ENCODE results near the gene STK39. TPM values are rescaled to one million over a fixed set of nuclear protein-coding genes. Genes with fewer than 3 reads are reported as not detected.
A peak's percentile ranks its signal among the peaks of the same experiment; 100 is the strongest.

STK39 gene
- total and polyA plus RNA-seq, 2 of the 4 experiments (the other 2 are of a cell fraction), result 11.8 to 16.4 TPM

DNA sequence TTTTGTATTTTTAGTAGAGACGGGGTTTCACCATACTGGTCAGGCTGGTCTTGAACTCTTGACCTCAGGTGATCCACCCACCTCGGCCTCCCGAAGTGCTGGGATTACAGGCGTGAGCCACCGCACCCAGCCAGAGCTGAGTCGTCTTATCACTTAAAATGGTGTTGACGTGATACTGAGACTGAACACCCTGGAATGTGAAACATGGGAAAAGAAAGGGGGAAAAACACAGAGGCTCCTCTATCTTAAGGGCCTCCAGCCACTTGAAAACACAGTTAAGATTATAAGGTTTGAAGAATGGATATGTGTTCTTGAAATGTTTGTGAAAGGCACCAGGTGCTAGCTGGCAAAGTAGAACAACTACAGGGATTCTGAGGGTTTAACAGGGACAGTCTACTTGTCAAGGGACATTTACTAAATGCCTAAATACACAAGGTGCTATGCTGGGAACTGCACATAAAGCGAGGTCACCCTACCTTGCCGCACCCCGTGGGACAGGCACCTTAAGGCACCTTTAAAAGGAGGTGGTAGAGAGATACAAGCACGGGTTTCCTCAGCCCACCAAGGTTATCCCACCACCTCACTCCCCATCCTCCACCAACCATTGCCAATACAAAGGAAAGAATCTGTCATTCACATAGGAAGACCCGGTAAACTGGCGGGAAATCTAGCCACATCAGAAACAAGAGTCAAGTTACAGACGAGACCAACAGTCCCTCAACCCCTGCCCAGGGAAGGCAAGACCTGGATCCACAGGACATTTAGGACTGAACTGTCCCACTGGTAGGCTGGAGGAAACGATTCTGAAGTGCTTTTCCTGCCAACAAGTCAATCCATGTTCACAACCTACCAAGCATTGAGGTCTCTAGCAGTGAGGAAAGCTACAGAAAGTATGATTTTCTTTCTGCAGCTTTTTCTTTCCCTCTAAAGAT lies 43.4 kb downstream of the STK39 start:
- H3K27ac ChIP-seq (ENCODE audit: insufficient read depth, low read length), result no peak overlapping the region
- no peaks in the 10 kb centered on the region for H3K9me3 ChIP-seq (ENCODE audit: control insufficient read depth, insufficient read depth, low read length)
- ChIA-PET POLR2A (ENCODE audit: unreplicated experiment) (no interaction called here), CTCF (no interaction called here)
- no peak overlapping the region for H3K23ac ChIP-seq (ENCODE audit: low read depth, low read length)
- H2AK9ac ChIP-seq (replicated peaks; ENCODE audit: low read depth, low read length, poor library complexity), result no peak overlapping the region
- H3K36me3 ChIP-seq (ENCODE audit: control insufficient read depth, insufficient read depth, low read length), result peaks cover 2% of the 10 kb centered on the region; the same call in 1 of the 2 replicates
- no peak overlapping the region for H3K18ac ChIP-seq (ENCODE audit: low read depth, low read length)
- H2BK120ac ChIP-seq (ENCODE audit: low read depth, low read length), result no peak overlapping the region
- peaks cover 11% of the 10 kb centered on the region for H3K4me1 ChIP-seq (ENCODE audit: control insufficient read depth, insufficient read depth, low read length)
- intact Hi-C loops (cut with micrococcal nuclease) (no loop called here), in situ Hi-C loops (cut with MboI; ENCODE audit: low sequenced_read_pairs) (no loop called here), dilution Hi-C loops (cut with HindIII; ENCODE audit: low sequenced_read_pairs, unreplicated experiment) (no loop called here)
- no peak overlapping the region; the same call in 1 of the 2 replicates for H4K5ac ChIP-seq (ENCODE audit: low read depth, low read length)
- DNase-seq (no peak), ATAC-seq (ENCODE audit: low read depth) (no peak)
- BruUV-seq (replicated peaks), result no TSS peak
- no peak overlapping the region for H4K8ac ChIP-seq (ENCODE audit: low read depth in 2 of 2, low read length in 2 of 2)
- H4K91ac ChIP-seq (ENCODE audit: insufficient read depth, low read depth, low read length), result no peak overlapping the region
- 91% methylated on average over 7 of the region's 15 CpGs; no CpG with 5 or more reads in 1 of the 2 experiments for WGBS, 2 experiments (ENCODE audit: extremely low coverage in 2 of 2, insufficient read length in 1 of 2)
- no peak overlapping the region for H3K56ac ChIP-seq (ENCODE audit: extremely low read depth, insufficient read depth, low read length)
- H4K20me1 ChIP-seq (ENCODE audit: insufficient read depth, low read length), result no peaks in the 10 kb centered on the region
- no peak overlapping the region for H3K4ac ChIP-seq (ENCODE audit: low read depth, low read length)
- H3K9me1 ChIP-seq (ENCODE audit: insufficient read depth, low read length), result peaks cover 5% of the 10 kb centered on the region; the same call in 1 of the 2 replicates
- no peak overlapping the region for H2BK5ac ChIP-seq (ENCODE audit: low read depth, low read length, poor library complexity, severe bottlenecking)
- no peak overlapping the region for H3K4me2 ChIP-seq (ENCODE audit: low read depth, low read length)
- no peaks in the 10 kb centered on the region for H3K27me3 ChIP-seq (ENCODE audit: control insufficient read depth, insufficient read depth, low read length)
- peak overlapping the region; percentile 5; the same call in 1 of the 2 replicates for H2AK5ac ChIP-seq (ENCODE audit: low read depth, low read length)
- H3K4me3 ChIP-seq (ENCODE audit: insufficient read depth, low read depth, low read length), result no peak overlapping the region
- H3K79me1 ChIP-seq (ENCODE audit: low read depth in 1 of 2, low read length in 2 of 2), result peaks cover 27 to 75% of the 10 kb centered on the region in 2 experiments
- no peak overlapping the region for H2BK15ac ChIP-seq (ENCODE audit: low read depth, low read length)
- no peak overlapping the region for H3K9ac ChIP-seq (ENCODE audit: low read depth, low read length)
- peak overlapping the region; percentile 0; the same call in 1 of the 2 replicates for H3K14ac ChIP-seq (replicated peaks; ENCODE audit: low read depth, low read length)
- H2AFZ ChIP-seq (replicated peaks; ENCODE audit: low read length, poor library complexity), result no peak overlapping the region
- H2BK20ac ChIP-seq (ENCODE audit: low read depth, low read length), result no peak overlapping the region
- no peak for TF ChIP-seq NFE2L2 (IDR thresholded peaks at IDR 0.05; ENCODE audit: low read depth, low read length)
- no peak for TF ChIP-seq SMC3 (IDR thresholded peaks at IDR 0.05; ENCODE audit: low read depth, low read length)
- TF ChIP-seq FOS (IDR thresholded peaks at IDR 0.05; ENCODE audit: low read depth, low read length), result no peak
- no peak for TF ChIP-seq RFX5 (IDR thresholded peaks at IDR 0.05; ENCODE audit: low read depth, low read length)
- TF ChIP-seq RAD21 (IDR thresholded peaks at IDR 0.05; ENCODE audit: low read length), result no peak
- TF ChIP-seq RCOR1 (IDR thresholded peaks at IDR 0.05; ENCODE audit: insufficient replicate concordance, low read length), result no peak
- TF ChIP-seq, protein P1, sequence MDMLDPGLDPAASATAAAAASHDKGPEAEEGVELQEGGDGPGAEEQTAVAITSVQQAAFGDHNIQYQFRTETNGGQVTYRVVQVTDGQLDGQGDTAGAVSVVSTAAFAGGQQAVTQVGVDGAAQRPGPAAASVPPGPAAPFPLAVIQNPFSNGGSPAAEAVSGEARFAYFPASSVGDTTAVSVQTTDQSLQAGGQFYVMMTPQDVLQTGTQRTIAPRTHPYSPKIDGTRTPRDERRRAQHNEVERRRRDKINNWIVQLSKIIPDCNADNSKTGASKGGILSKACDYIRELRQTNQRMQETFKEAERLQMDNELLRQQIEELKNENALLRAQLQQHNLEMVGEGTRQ (IDR thresholded peaks at IDR 0.05; ENCODE audit: low read depth, low read length), result no peak
- TF ChIP-seq BHLHE40 (IDR thresholded peaks at IDR 0.05; ENCODE audit: low read depth, low read length), result no peak
- TF ChIP-seq MAFK (IDR thresholded peaks at IDR 0.05; ENCODE audit: low read depth, low read length), result no peak
- TF ChIP-seq POLR2A (IDR thresholded peaks at IDR 0.05; ENCODE audit: low read depth, low read length), result no peak
- TF ChIP-seq, protein P2, sequence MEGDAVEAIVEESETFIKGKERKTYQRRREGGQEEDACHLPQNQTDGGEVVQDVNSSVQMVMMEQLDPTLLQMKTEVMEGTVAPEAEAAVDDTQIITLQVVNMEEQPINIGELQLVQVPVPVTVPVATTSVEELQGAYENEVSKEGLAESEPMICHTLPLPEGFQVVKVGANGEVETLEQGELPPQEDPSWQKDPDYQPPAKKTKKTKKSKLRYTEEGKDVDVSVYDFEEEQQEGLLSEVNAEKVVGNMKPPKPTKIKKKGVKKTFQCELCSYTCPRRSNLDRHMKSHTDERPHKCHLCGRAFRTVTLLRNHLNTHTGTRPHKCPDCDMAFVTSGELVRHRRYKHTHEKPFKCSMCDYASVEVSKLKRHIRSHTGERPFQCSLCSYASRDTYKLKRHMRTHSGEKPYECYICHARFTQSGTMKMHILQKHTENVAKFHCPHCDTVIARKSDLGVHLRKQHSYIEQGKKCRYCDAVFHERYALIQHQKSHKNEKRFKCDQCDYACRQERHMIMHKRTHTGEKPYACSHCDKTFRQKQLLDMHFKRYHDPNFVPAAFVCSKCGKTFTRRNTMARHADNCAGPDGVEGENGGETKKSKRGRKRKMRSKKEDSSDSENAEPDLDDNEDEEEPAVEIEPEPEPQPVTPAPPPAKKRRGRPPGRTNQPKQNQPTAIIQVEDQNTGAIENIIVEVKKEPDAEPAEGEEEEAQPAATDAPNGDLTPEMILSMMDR (conservative IDR thresholded peaks at IDR 0.05; ENCODE audit: low read depth, low read length), result no peak
- no peak for TF ChIP-seq ELK1 (IDR thresholded peaks at IDR 0.05; ENCODE audit: borderline replicate concordance, low read depth, low read length)
- no peak for TF ChIP-seq MXI1 (IDR thresholded peaks at IDR 0.05; ENCODE audit: borderline replicate concordance, low read depth, low read length)
- no peak for TF ChIP-seq CEBPB (IDR thresholded peaks at IDR 0.05; ENCODE audit: low read depth, low read length)
